GM10266 (cell line): ENCODE measurements around the gene CACNA1D.

ENCODE experiments used
- DNase-seq: peaks from one replicate; pipeline ENCODE4 v3.0.0; 2012; ENCODE audit errors: extremely low spot score
- CTCF ChIP-seq: IDR thresholded peaks from 2 replicates; pipeline ENCODE4 v1.5.1; 2012; ENCODE audit warnings: mild to moderate bottlenecking, low read depth; ENCODE audit not compliant: control insufficient read depth, insufficient read depth; ENCODE audit errors: missing control alignments

The CACNA1D gene

GRCh38 chr3:53744351-53744750 lies 249.9 kb downstream of the CACNA1D start:
- no peak for DNase-seq
- no peak for TF ChIP-seq CTCF

- DNase-seq: no peak
- no peak for TF ChIP-seq CTCF
Observed at GRCh38 chr3:53747559-53747958, 253.1 kb downstream of the CACNA1D start.

- DNase-seq: peak; percentile 67
- TF ChIP-seq CTCF: no peak
Observed at GRCh38 chr3:53748512-53749271, 254.3 kb downstream of the CACNA1D start.

GRCh38 chr3:53749448-53749847 lies 255.0 kb downstream of the CACNA1D start:
- DNase-seq: no peak
- TF ChIP-seq CTCF: no peak

- TF ChIP-seq CTCF: no peak
Observed at GRCh38 chr3:53750253-53751210, 256.1 kb downstream of the CACNA1D start.

GRCh38 chr3:53753518-53754183 lies 259.2 kb downstream of the CACNA1D start:
- DNase-seq: peak; percentile 24
- no peak for TF ChIP-seq CTCF

More at GRCh38 chr3:53750253-53751210, 256.1 kb downstream of the CACNA1D start:
- DNase-seq: peak; percentile 34
